Body of pancreas (tissue), 4 donors: ENCODE results near the gene ADGRB2. TPM values are rescaled to one million over a fixed set of nuclear protein-coding genes. Genes with fewer than 3 reads are reported as not detected.
A peak's percentile ranks its signal among the peaks of the same experiment; 100 is the strongest.

Experiments
- ATAC-seq: fragments of 150-250 bp; one replicate; pipeline ENCODE4 v1.9.1; 2016
- DNase-seq, 4 donors: peaks; one replicate each; pipeline ENCODE4 v3.0.0-alpha.2; 2019
- H3K27ac ChIP-seq, 4 donors: fragments of 200-600 bp; sonication (generic); 1 replicate in 3 of 4; 2 replicates in 1 of 4; pipeline versions ENCODE4 v1.5.1 to v1.6.1; 2016 to 2019; ENCODE audit warnings: mild to moderate bottlenecking in 1 of 4, mixed read lengths in 1 of 4, moderate library complexity in 1 of 4
- H3K27me3 ChIP-seq, 2 donors: fragments of 200-600 bp; sonication (generic); one replicate each; pipeline ENCODE4 v1.6.0; 2016; ENCODE audit warnings: mild to moderate bottlenecking in 1 of 2
- H3K36me3 ChIP-seq, 2 donors: fragments of 200-600 bp; sonication (generic); replicated peaks in 1 of 2; 2 replicates each; pipeline ENCODE4 v1.5.1; 2016; ENCODE audit warnings: low read depth in 2 of 2; ENCODE audit not compliant: insufficient read depth in 1 of 2
- H3K4me1 ChIP-seq: fragments of 200-600 bp; sonication (generic); one replicate; pipeline ENCODE4 v1.6.0; 2016
- H3K4me3 ChIP-seq, 2 donors: fragments of 200-600 bp; sonication (generic); 1 replicate in 1 of 2; 2 replicates in 1 of 2; pipeline ENCODE4 v1.5.1; 2016 to 2019
- H3K9me3 ChIP-seq, 3 donors: fragments of 200-600 bp; sonication (generic); 1 replicate in 2 of 3; 2 replicates in 1 of 3; pipeline ENCODE4 v1.5.1; 2016
- POLR2A ChIP-seq, 3 donors: fragments of 450-650 bp; IDR thresholded peaks; one replicate each; pipeline ENCODE4 v1.6.1; 2016; ENCODE audit warnings: antibody characterized with exemption in 3 of 3, mild to moderate bottlenecking in 2 of 3
- WGBS, 2 donors: methylation state at CpG; one replicate each; pipeline ENCODE4 v1.1.5; 2017; 5-methylcytosine and 5-hydroxymethylcytosine counted together
- intact Hi-C: fragments of 100-400 bp; cut with DNase I; formaldehyde crosslinking; loops from one replicate; pipeline ENCODE4 v1.15.1; 2023
- total RNA-seq, 2 donors: library from RNA; depleted of rRNA; stranded (reverse); fragments of >200 nt; gene quantifications; one replicate each; pipeline ENCODE4 v1.1.0, GENCODE V29; 2016
- TF ChIP-seq, protein P1 (sequence below), 7 experiments: fragments of 450-650 bp in 4 of 7; fragments of 200-600 bp in 3 of 7; sonication (generic) in 3 of 7; IDR thresholded peaks; one replicate each; pipeline ENCODE4 v1.5.1; 2016 to 2019; ENCODE audit warnings: antibody characterized with exemption in 7 of 7

The ADGRB2 gene
- total RNA-seq, 2 donors from 2014 or later = 0.26 to 3.0 TPM

DNA sequence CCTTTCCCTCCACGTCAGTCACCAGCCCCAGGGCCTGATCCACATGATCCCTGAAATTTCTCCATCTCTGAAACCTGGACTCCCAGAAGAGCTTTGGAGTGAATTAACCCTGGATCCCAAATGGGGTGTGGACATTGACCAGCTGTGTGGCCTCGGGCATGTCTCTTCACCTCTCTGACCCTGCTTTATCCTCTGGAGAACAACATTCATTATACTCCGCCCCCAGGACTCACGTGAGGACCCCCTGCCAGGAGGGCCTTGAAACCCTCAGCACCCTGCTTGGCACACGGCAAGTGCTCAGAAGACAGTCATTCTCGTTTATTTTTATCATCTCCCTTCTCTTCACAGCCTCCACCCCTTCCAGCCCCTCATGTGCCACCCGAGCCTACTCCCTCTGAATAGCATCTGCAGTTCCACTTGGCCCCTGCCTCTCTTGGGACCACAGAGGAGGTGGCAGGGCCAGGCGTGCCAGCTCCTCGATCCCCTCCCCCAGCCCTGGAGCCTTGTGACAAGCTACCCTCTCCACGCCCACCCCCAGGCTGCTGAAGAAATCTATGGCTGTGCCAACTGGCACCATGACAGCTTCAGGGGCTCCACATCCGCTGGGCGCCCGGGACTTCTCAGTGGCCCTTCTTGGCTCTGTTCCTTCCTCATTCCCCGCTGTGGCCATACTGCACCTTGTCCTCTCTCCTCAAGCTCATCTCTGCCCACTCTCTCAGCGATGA is 18.0 kb downstream of the ADGRB2 start:
- no peak overlapping the region for H3K4me3 ChIP-seq
- H3K27ac ChIP-seq = no peak overlapping the region
- ATAC-seq (no peak), DNase-seq (no peak)
- intact Hi-C loops = no loop called here
- no peaks in the 10 kb centered on the region for H3K9me3 ChIP-seq
- TF ChIP-seq, protein P1, sequence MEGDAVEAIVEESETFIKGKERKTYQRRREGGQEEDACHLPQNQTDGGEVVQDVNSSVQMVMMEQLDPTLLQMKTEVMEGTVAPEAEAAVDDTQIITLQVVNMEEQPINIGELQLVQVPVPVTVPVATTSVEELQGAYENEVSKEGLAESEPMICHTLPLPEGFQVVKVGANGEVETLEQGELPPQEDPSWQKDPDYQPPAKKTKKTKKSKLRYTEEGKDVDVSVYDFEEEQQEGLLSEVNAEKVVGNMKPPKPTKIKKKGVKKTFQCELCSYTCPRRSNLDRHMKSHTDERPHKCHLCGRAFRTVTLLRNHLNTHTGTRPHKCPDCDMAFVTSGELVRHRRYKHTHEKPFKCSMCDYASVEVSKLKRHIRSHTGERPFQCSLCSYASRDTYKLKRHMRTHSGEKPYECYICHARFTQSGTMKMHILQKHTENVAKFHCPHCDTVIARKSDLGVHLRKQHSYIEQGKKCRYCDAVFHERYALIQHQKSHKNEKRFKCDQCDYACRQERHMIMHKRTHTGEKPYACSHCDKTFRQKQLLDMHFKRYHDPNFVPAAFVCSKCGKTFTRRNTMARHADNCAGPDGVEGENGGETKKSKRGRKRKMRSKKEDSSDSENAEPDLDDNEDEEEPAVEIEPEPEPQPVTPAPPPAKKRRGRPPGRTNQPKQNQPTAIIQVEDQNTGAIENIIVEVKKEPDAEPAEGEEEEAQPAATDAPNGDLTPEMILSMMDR (IDR thresholded peaks at IDR 0.05) = no peak
- TF ChIP-seq POLR2A (IDR thresholded peaks at IDR 0.05) = no peak
- H3K27me3 ChIP-seq = no peaks in the 10 kb centered on the region
- no peaks in the 10 kb centered on the region for H3K36me3 ChIP-seq
- no peaks in the 10 kb centered on the region for H3K4me1 ChIP-seq
- 47 to 62% methylated on average over 14 to 15 of the region's 15 CpGs for whole genome bisulfite sequencing, 2 donors

DNA sequence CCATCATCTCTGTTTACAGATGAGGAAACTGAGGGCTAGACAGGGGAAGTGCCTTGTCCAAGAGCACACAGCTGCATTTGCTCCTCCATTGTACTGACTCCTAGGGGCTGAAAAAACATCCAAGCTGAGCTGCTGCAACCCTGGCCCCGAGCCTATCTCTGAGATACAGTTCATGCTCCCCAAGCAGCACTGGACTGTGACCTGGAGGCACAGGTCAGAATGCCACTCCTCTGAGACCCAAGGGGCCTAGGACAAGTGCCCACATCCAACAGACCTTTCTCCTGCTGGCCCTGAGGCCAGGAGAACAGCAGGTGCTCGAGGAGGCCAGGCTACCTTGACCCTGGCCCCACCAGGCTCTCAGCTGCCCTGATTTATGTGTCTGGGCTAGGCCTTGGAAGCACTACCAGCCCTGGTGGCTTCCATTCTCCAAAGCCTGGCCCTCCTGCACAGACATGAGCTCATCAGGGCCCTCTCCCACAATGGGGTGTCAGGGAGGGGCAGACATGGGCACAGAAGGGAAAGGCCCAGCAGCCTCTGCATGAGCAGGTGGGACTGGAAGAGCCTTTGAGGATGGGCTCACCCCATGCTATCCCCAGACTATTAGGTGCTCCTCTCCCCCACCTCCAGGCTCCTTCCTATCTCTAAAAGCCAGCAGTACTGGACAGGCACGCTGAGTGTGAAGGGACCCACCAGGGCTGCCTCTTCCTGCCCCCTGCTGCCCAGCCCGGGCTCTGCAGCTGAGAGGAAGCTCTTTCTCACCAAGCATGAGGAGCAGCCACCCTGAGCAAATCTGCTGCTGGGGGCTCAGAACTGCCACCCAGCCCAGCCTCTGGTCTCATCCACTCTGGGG is 18.8 kb downstream of the ADGRB2 start:
- no peaks in the 10 kb centered on the region for H3K36me3 ChIP-seq
- intact Hi-C loops = no loop called here
- peak; percentile 71 for ATAC-seq
- no peak for TF ChIP-seq POLR2A (IDR thresholded peaks at IDR 0.05)
- TF ChIP-seq, protein P1 (IDR thresholded peaks at IDR 0.05) = peak; percentile 21 to 61 (median 56)
- no peak overlapping the region for H3K4me3 ChIP-seq
- no peaks in the 10 kb centered on the region for H3K4me1 ChIP-seq
- 38 to 76% methylated on average over 2 to 4 of the region's 4 CpGs for WGBS, 2 donors
- H3K27ac ChIP-seq = no peak overlapping the region
- H3K9me3 ChIP-seq = no peaks in the 10 kb centered on the region
- DNase-seq = peak; percentile 58 to 67 (median 60)
- no peaks in the 10 kb centered on the region for H3K27me3 ChIP-seq

DNA sequence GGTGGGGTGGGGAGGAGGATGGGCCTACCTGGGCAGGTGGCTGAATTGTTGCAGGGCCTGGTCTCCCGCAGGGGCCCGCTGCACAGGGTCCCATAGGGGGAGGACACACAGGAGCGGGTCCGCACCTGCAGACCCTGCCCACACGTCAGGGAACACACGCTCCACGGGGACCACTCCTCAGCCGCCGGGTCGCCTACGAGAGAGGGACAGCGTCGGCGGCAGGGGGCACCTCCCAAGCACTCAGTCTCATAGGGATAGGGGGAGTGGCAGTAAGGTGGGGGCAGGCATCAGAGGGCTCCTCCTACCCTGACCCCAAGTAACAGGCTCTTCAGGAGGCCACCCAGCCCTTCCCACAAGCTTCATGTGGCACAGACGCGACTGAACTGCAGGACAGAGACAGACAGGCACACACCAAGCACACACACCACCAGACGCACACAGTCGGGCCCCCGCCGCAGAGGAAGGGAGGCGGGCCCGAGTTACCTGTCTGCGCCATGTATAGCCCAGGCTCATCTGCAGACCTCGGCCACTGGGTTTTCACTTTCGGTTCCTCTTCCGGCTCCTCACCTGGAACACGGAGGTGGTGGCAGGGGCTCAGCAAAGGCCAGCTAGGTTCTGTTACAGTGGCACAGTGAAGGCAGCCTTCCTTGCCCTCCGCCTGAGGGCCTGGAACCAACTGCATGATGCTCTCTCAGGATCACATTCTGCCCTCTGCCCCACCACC is 19.8 kb downstream of the ADGRB2 start:
- DNase-seq = no peak
- TF ChIP-seq, protein P1 (IDR thresholded peaks at IDR 0.05) = no peak
- TF ChIP-seq POLR2A (IDR thresholded peaks at IDR 0.05) = no peak
- H3K9me3 ChIP-seq = no peaks in the 10 kb centered on the region
- ATAC-seq = no peak
- 79 to 89% methylated on average over 17 to 28 of the region's 28 CpGs for WGBS, 2 donors
- no peak overlapping the region for H3K4me3 ChIP-seq
- intact Hi-C loops = no loop called here
- no peaks in the 10 kb centered on the region for H3K36me3 ChIP-seq
- H3K4me1 ChIP-seq = no peaks in the 10 kb centered on the region
- no peak overlapping the region for H3K27ac ChIP-seq
- no peaks in the 10 kb centered on the region for H3K27me3 ChIP-seq

DNA sequence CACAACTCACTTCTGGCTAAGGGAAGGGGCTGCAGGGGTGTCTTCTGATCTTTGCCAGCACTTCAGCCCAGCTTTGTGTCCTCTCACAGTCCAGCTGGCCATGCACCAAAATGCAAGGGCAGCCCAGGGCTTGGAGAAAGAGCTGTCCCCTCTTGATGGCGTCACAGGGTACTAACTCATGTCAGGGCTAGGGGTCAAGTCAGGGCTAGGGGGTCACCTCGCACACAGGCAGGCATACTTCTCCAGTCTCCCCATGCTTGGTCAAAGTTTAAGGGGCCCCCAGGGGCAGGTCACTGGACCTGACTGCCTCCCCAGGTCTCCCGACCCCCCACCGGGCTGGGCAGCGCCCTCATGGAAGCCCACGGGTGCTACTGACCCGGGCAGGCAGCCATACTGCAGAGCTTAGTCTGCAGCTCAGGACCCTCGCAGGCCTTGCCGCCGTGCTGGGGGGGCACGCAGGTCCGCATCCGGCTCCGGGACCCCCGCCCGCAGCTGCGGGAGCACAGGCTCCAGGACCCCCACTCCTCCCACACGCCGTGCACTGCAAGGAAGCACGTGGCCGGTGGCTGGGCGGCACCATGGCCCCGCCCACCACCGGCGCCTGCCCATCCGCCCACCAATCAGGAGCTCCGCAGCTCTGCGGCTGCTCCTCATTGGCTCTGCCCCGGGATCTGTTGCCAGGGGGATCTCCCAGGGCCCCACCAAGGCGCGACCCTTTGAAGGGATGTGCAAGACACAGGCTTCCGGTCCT is 21.5 kb downstream of the ADGRB2 start:
- no peaks in the 10 kb centered on the region for H3K9me3 ChIP-seq
- H3K4me1 ChIP-seq = no peaks in the 10 kb centered on the region
- no peak for TF ChIP-seq POLR2A (IDR thresholded peaks at IDR 0.05)
- intact Hi-C loops = no loop called here
- ATAC-seq (no peak), DNase-seq (no peak)
- H3K27me3 ChIP-seq = no peaks in the 10 kb centered on the region
- no peaks in the 10 kb centered on the region for H3K36me3 ChIP-seq
- no peak overlapping the region for H3K27ac ChIP-seq
- H3K4me3 ChIP-seq = no peak overlapping the region
- 74 to 83% methylated on average over 13 to 32 of the region's 32 CpGs for WGBS, 2 donors
